ENCODE data around the gene C11orf97. TPM values are rescaled to one million over a fixed set of nuclear protein-coding genes. Genes with fewer than 3 reads are reported as not detected.

The C11orf97 gene, protein sequence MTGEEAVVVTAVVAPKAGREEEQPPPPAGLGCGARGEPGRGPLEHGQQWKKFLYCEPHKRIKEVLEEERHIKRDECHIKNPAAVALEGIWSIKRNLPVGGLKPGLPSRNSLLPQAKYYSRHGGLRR
- total RNA-seq (not detected), total RNA-seq (0 to 0.07 (median 0) reads per million in 29 experiments)
- not detected for total RNA-seq (2013)

GRCh38 chr11:94511932-94512781 is at the start of gene C11orf97:
TSS of gene C11orf97 (plus strand) at chr11:94512461. CDS start at chr11:94512529, 68 bp downstream.
- Mint-ChIP-seq H3K27ac (no peak within 1 kb of the TSS), H3K27me3 (peaks cover 22 to 39% of the 10 kb centered on the region in 2 donors), H3K9me3 (no peaks in the 10 kb centered on the region), H3K4me1 (peaks cover 13 to 17% (median 14%) of the 10 kb centered on the region in 3 donors), H3K36me3 (no peaks in the 10 kb centered on the region), H3K4me3 (peak within 1 kb of the TSS; percentile 68 to 78 (median 69))
- H3K27ac ChIP-seq (ENCODE audit: low read length): no peak within 1 kb of the TSS
- H3K27me3 ChIP-seq (replicated peaks in 1 of 2; ENCODE audit: control insufficient read depth in 2 of 2, extremely low read depth in 1 of 2, insufficient read depth in 2 of 2, low read length in 1 of 2): peaks cover 0 to 6% of the 10 kb centered on the region in 2 experiments
- ATAC-seq (replicated peaks in 1 of 4) (peak; percentile 72 to 87 (median 85)), DNase-seq (peak in 34 of 35 experiments; percentile 12 to 66 (median 39))
- POLR2A ChIA-PET: no interaction called here
- H3K36me3 ChIP-seq (ENCODE audit: control insufficient read depth in 2 of 2, extremely low read depth in 1 of 2, insufficient read depth in 1 of 2, low read length in 1 of 2): no peaks in the 10 kb centered on the region
- no peaks in the 10 kb centered on the region for H3K9me3 ChIP-seq
- H3K4me3 ChIP-seq (ENCODE audit: control insufficient read depth in 1 of 2, extremely low read depth in 1 of 2, low read length in 1 of 2): peak within 1 kb of the TSS; percentile 31 to 53
- CTCF ChIA-PET: interaction anchor here in 1 of 2 donors (0.6 to 0.7 kb wide), 3 partner anchors 340 to 1278 kb away, joined by 3 read pairs; no protein-coding TSS in a partner anchor
- WGBS (ENCODE audit: insufficient coverage): 22% methylated on average over 47 of the region's 53 CpGs
- H3K4me1 ChIP-seq (ENCODE audit: control insufficient read depth in 1 of 2, extremely low read depth in 1 of 2, insufficient read depth in 2 of 2, low read length in 2 of 2): peaks cover 0 to 11% of the 10 kb centered on the region in 2 experiments

DNA sequence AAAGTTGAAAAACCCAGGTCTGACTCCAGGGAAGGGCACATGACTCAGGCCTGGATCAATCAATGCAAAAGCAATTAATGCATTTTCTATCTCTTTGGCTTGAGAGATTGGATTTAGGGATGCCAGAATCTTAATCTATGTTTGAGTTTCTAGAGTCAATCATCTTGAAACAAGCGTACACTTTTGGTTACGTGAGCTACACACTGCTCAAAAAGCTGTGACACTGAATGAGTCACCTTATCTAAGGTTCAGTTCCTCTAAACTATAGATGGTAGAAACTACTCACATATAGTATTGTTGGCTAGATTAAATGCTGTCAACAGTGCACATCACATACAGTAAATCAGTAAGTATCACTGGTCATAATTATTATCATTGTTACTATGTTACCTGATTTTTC is 42.8 kb upstream of the C11orf97 start:
- ATAC-seq (replicated peaks in 1 of 4) (no peak), DNase-seq (no peak)
- H3K4me3 ChIP-seq (ENCODE audit: control insufficient read depth in 1 of 2, extremely low read depth in 1 of 2, low read length in 1 of 2): no peak overlapping the region
- Mint-ChIP-seq H3K36me3 (peaks cover 73% of the 10 kb centered on the region), H3K9me3 (no peaks in the 10 kb centered on the region), H3K27ac (no peak overlapping the region), H3K4me1 (peaks cover 4 to 20% (median 13%) of the 10 kb centered on the region in 3 donors), H3K4me3 (no peak overlapping the region), H3K27me3 (no peaks in the 10 kb centered on the region)
- H3K36me3 ChIP-seq (ENCODE audit: control insufficient read depth in 2 of 2, extremely low read depth in 1 of 2, insufficient read depth in 1 of 2, low read length in 1 of 2): peaks cover 5 to 42% of the 10 kb centered on the region in 2 donors
- peaks cover 0 to 6% of the 10 kb centered on the region in 2 experiments for H3K4me1 ChIP-seq (ENCODE audit: control insufficient read depth in 1 of 2, extremely low read depth in 1 of 2, insufficient read depth in 2 of 2, low read length in 2 of 2)
- H3K27me3 ChIP-seq (replicated peaks in 1 of 2; ENCODE audit: control insufficient read depth in 2 of 2, extremely low read depth in 1 of 2, insufficient read depth in 2 of 2, low read length in 1 of 2): no peaks in the 10 kb centered on the region
- CTCF ChIA-PET: no interaction called here
- no peak overlapping the region for H3K27ac ChIP-seq (ENCODE audit: low read length)
- WGBS (ENCODE audit: insufficient coverage): no CpG with 5 or more reads among the region's 2 CpGs
- H3K9me3 ChIP-seq: no peaks in the 10 kb centered on the region
- POLR2A ChIA-PET: no interaction called here

DNA sequence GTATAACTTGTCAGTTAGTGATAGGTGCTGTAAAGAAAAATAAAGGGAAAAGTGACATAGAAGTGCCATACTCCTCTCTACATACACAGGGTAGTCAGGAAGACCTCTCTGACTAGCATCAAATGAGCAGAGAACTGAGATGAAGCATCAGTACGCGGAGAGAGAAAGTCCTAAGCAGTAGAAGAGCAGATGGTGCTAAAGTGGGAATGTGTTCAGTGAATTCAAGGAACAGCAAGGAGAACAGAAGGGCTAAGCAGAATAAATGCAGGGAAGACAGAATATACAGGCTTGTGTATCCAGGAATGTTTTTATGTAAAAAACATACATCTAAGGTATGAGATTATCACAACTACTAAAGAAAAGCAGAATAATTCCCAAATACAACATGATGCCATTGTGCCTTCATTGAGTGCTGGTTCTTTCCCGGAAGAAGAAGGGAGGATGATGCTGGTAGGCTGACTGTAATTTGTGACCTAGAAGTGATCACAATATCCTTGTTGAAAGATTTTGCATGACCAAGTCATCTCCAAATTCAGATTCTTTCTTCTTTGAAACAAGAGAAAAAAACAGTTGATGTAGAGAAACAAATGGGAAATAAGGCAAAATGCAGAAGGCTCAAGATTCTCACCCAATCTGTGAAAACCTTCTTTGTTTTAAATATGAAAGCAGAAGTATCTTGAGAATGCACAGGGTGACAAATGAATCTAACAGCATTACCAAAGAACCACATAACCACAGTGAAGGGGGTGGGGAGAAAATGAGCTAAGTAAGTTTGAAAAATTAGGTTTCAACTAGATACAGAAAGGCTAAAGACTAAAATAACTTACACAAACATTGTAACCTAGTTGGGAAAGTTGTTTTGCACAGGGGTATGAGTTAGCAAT is 39.1 kb upstream of the C11orf97 start:
- no CpG with 5 or more reads among the region's 3 CpGs for WGBS (ENCODE audit: insufficient coverage)
- Histone ChIP-seq H3K27ac (ENCODE audit: low read length) (peak overlapping the region; percentile 15), H3K4me1 (ENCODE audit: control insufficient read depth in 1 of 2, extremely low read depth in 1 of 2, insufficient read depth in 2 of 2, low read length in 2 of 2) (peaks cover 0 to 10% of the 10 kb centered on the region in 2 experiments), H3K9me3 (no peaks in the 10 kb centered on the region), H3K4me3 (ENCODE audit: control insufficient read depth in 1 of 2, extremely low read depth in 1 of 2, low read length in 1 of 2) (no peak overlapping the region), H3K27me3 (replicated peaks in 1 of 2; ENCODE audit: control insufficient read depth in 2 of 2, extremely low read depth in 1 of 2, insufficient read depth in 2 of 2, low read length in 1 of 2) (no peaks in the 10 kb centered on the region), H3K36me3 (ENCODE audit: control insufficient read depth in 2 of 2, extremely low read depth in 1 of 2, insufficient read depth in 1 of 2, low read length in 1 of 2) (peaks cover 0 to 28% of the 10 kb centered on the region in 2 donors)
- DNase-seq (peak in 10 of 35 experiments; percentile 1 to 50 (median 6)), ATAC-seq (replicated peaks in 1 of 4) (no peak)
- Mint-ChIP-seq H3K27ac (no peak overlapping the region), H3K9me3 (no peaks in the 10 kb centered on the region), H3K36me3 (peaks cover 70% of the 10 kb centered on the region), H3K4me1 (peaks cover 12 to 23% (median 20%) of the 10 kb centered on the region in 3 donors), H3K4me3 (no peak overlapping the region), H3K27me3 (no peaks in the 10 kb centered on the region)
- POLR2A ChIA-PET: interaction anchor here in 1 of 2 donors (0.6 kb wide), 1 partner anchor 781 kb away, joined by 4 read pairs; no protein-coding TSS in a partner anchor
- CTCF ChIA-PET: no interaction called here

GRCh38 chr11:94477624-94478023 is 34.6 kb upstream of the C11orf97 start:
- no peaks in the 10 kb centered on the region for H3K9me3 ChIP-seq
- ATAC-seq (replicated peaks in 1 of 4) (no peak), DNase-seq (no peak)
- H3K27ac Mint-ChIP-seq: no peak overlapping the region
- H3K4me3 ChIP-seq (ENCODE audit: control insufficient read depth in 1 of 2, extremely low read depth in 1 of 2, low read length in 1 of 2): no peak overlapping the region
- peaks cover 0 to 23% of the 10 kb centered on the region in 2 donors for H3K36me3 ChIP-seq (ENCODE audit: control insufficient read depth in 2 of 2, extremely low read depth in 1 of 2, insufficient read depth in 1 of 2, low read length in 1 of 2)
- no peaks in the 10 kb centered on the region for H3K9me3 Mint-ChIP-seq
- ChIA-PET CTCF (interaction anchor here in 1 of 2 donors (1.1 kb wide), 1 partner anchor 582 kb away, joined by 3 read pairs; no protein-coding TSS in a partner anchor), POLR2A (no interaction called here)
- no peak overlapping the region for H3K4me3 Mint-ChIP-seq
- H3K4me1 Mint-ChIP-seq: peaks cover 12 to 23% (median 20%) of the 10 kb centered on the region in 3 donors
- no peaks in the 10 kb centered on the region for H3K27me3 ChIP-seq (replicated peaks in 1 of 2; ENCODE audit: control insufficient read depth in 2 of 2, extremely low read depth in 1 of 2, insufficient read depth in 2 of 2, low read length in 1 of 2)
- WGBS (ENCODE audit: insufficient coverage): 72% methylated on average over 2 of the region's 2 CpGs
- H3K27me3 Mint-ChIP-seq: no peaks in the 10 kb centered on the region
- H3K36me3 Mint-ChIP-seq: peaks cover 69% of the 10 kb centered on the region
- H3K27ac ChIP-seq (ENCODE audit: low read length): no peak overlapping the region
- peaks cover 0 to 10% of the 10 kb centered on the region in 2 experiments for H3K4me1 ChIP-seq (ENCODE audit: control insufficient read depth in 1 of 2, extremely low read depth in 1 of 2, insufficient read depth in 2 of 2, low read length in 2 of 2)

DNA sequence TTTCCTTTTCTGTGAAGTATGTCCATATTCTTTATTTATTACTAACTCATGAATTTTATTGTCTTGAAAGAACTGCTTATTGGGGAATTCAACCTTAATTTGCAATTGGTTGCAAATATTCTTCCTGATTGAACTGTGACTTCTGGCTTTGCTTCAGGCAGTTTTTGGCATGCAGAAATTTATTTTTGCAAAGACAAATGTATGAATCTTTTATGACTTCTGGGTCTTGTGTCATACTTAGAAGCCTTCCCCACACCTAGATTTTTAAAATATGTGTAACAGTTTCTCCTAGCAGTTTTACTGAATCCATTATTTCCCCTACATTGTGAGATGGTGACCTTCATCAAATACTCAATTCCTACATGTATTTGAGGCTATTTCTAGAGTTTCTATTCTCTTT is 30.9 kb upstream of the C11orf97 start:
- Histone ChIP-seq H3K36me3 (ENCODE audit: control insufficient read depth in 2 of 2, extremely low read depth in 1 of 2, insufficient read depth in 1 of 2, low read length in 1 of 2) (peaks cover 0 to 33% of the 10 kb centered on the region in 2 donors), H3K9me3 (no peaks in the 10 kb centered on the region), H3K27ac (ENCODE audit: low read length) (no peak overlapping the region), H3K4me1 (ENCODE audit: control insufficient read depth in 1 of 2, extremely low read depth in 1 of 2, insufficient read depth in 2 of 2, low read length in 2 of 2) (peaks cover 0 to 5% of the 10 kb centered on the region in 2 experiments), H3K27me3 (replicated peaks in 1 of 2; ENCODE audit: control insufficient read depth in 2 of 2, extremely low read depth in 1 of 2, insufficient read depth in 2 of 2, low read length in 1 of 2) (no peaks in the 10 kb centered on the region), H3K4me3 (ENCODE audit: control insufficient read depth in 1 of 2, extremely low read depth in 1 of 2, low read length in 1 of 2) (no peak overlapping the region)
- POLR2A ChIA-PET: no interaction called here
- CTCF ChIA-PET: interaction anchor here (0.7 to 0.8 kb wide), 2 partner anchors 21 to 1246 kb away, joined by 3 read pairs; no protein-coding TSS in a partner anchor
- Mint-ChIP-seq H3K27me3 (no peaks in the 10 kb centered on the region), H3K36me3 (peaks cover 65% of the 10 kb centered on the region), H3K4me3 (no peak overlapping the region), H3K9me3 (no peaks in the 10 kb centered on the region), H3K4me1 (peaks cover 6 to 9% (median 7%) of the 10 kb centered on the region in 3 donors), H3K27ac (no peak overlapping the region)
- ATAC-seq (replicated peaks in 1 of 4) (no peak), DNase-seq (no peak)

GRCh38 chr11:94486068-94486467 is 26.2 kb upstream of the C11orf97 start:
- Histone ChIP-seq H3K27me3 (replicated peaks in 1 of 2; ENCODE audit: control insufficient read depth in 2 of 2, extremely low read depth in 1 of 2, insufficient read depth in 2 of 2, low read length in 1 of 2) (no peaks in the 10 kb centered on the region), H3K27ac (ENCODE audit: low read length) (no peak overlapping the region), H3K4me1 (ENCODE audit: control insufficient read depth in 1 of 2, extremely low read depth in 1 of 2, insufficient read depth in 2 of 2, low read length in 2 of 2) (no peaks in the 10 kb centered on the region), H3K4me3 (ENCODE audit: control insufficient read depth in 1 of 2, extremely low read depth in 1 of 2, low read length in 1 of 2) (no peak overlapping the region), H3K36me3 (ENCODE audit: control insufficient read depth in 2 of 2, extremely low read depth in 1 of 2, insufficient read depth in 1 of 2, low read length in 1 of 2) (peaks cover 0 to 61% of the 10 kb centered on the region in 2 donors), H3K9me3 (no peaks in the 10 kb centered on the region)
- POLR2A ChIA-PET: no interaction called here
- ATAC-seq (replicated peaks in 1 of 4): no peak
- Mint-ChIP-seq H3K9me3 (no peaks in the 10 kb centered on the region), H3K27ac (no peak overlapping the region), H3K27me3 (no peaks in the 10 kb centered on the region), H3K4me3 (no peak overlapping the region), H3K4me1 (peaks cover 2 to 35% (median 5%) of the 10 kb centered on the region in 3 donors), H3K36me3 (peaks cover 72% of the 10 kb centered on the region)
- WGBS (ENCODE audit: insufficient coverage): no CpG with 5 or more reads among the region's 1 CpG
- CTCF ChIA-PET: interaction anchor here (0.7 to 2.1 kb wide), 2 partner anchors 19 to 1841 kb away, joined by 5 to 6 read pairs; no protein-coding TSS in a partner anchor
- DNase-seq: no peak

Data from T-cell (primary cell).